Kidney (tissue), 14 donors: Measurements from ENCODE around the gene CALD1. TPM values are rescaled to one million over a fixed set of nuclear protein-coding genes. Genes with fewer than 3 reads are reported as not detected.

Source experiments
- DNase-seq, 5 donors: peaks; one replicate each; pipeline ENCODE4 v3.0.0-alpha.2; 2013 to 2020
- FAIRE-seq: peaks from 2 replicates; lab custom pipeline; 2012; peaks lifted over from hg19 to GRCh38; lab: Jason Lieb, UNC
- H3K27ac ChIP-seq, 2 donors: one replicate each; pipeline ENCODE4 v1.7.0; 2013; ENCODE audit warnings: low read depth in 2 of 2, low read length in 2 of 2, inconsistent platforms in 1 of 2
- H3K27me3 ChIP-seq: one replicate; pipeline ENCODE4 v1.7.1; 2013; ENCODE audit warnings: low read length, inconsistent platforms; ENCODE audit not compliant: control insufficient read depth, insufficient read depth
- H3K36me3 ChIP-seq, 3 donors: one replicate each; pipeline versions ENCODE4 v1.7.0 to v1.7.1; 2013; ENCODE audit warnings: low read length in 3 of 3, control low read depth in 1 of 3, inconsistent platforms in 1 of 3; ENCODE audit not compliant: insufficient read depth in 3 of 3, control insufficient read depth in 2 of 3
- H3K4me1 ChIP-seq, 3 donors: one replicate each; pipeline versions ENCODE4 v1.7.0 to v1.7.1; 2013; ENCODE audit warnings: low read length in 3 of 3, inconsistent platforms in 1 of 3, low read depth in 1 of 3; ENCODE audit not compliant: control insufficient read depth in 2 of 3, insufficient read depth in 2 of 3
- H3K4me3 ChIP-seq, 3 donors: one replicate each; pipeline versions ENCODE4 v1.7.0 to v1.8.1; 2013; ENCODE audit warnings: low read length in 3 of 3, control low read depth in 1 of 3, inconsistent platforms in 1 of 3
- H3K9ac ChIP-seq, 3 donors: one replicate each; pipeline versions ENCODE4 v1.7.0 to v1.7.1; 2013; ENCODE audit warnings: low read length in 3 of 3, control low read depth in 1 of 3, inconsistent platforms in 1 of 3
- H3K9me3 ChIP-seq, 3 donors: one replicate each; pipeline versions ENCODE4 v1.7.0 to v1.7.1; 2013; ENCODE audit warnings: low read length in 3 of 3, control low read depth in 1 of 3, inconsistent platforms in 1 of 3; ENCODE audit not compliant: control insufficient read depth in 2 of 3, insufficient read depth in 1 of 3
- CTCF ChIP-seq: IDR thresholded peaks from 3 replicates; pipeline ENCODE4 v1.5.1; 2012; ENCODE audit warnings: mild to moderate bottlenecking, moderate library complexity, borderline replicate concordance; ENCODE audit not compliant: insufficient read depth; ENCODE audit errors: extremely low read depth
- intact Hi-C: fragments of 100-400 bp; cut with DNase I; formaldehyde crosslinking; loops from one replicate; pipeline ENCODE4 v1.11.1; 2022
- polyA plus RNA-seq: library from polyadenylated mRNA; stranded (reverse); fragments of 350-450 nt; fragmentation: Illumina TruSeq; extraction: RNeasy Lipid Tissue Mini Kit (QIAGEN cat#74804); gene quantifications from one replicate; pipeline ENCODE4 v1.2.3, GENCODE V29; 2014; ENCODE audit warnings: low read depth, low replicate concordance; ENCODE audit not compliant: insufficient read depth
- total RNA-seq: library from RNA; stranded (reverse); fragmentation: NEBNext Ultra II Directional; extraction: Animal tissue kit (Norgen Biotek cat#: 25700); gene quantifications from one replicate; pipeline ENCODE4 v1.2.1, GENCODE V29; 2021
- donor health status: control.
- donor health status: control.
- donor health status: control.
- donor health status: control.
- donor health status: control.
- donor health status: DM: yes; HTN: yes; CAD: no.
- donor health status: Normal renal cell carcinoma (clear cell type).

Gene CALD1
- total and polyA plus RNA-seq, 2 donors from 2014 or later: 72.7 to 218 TPM

GRCh38 chr7:134780166-134780828 lies 863 bp downstream of the CALD1 start:
- H3K36me3 ChIP-seq: no peaks in the 10 kb centered on the region
- peak overlapping the region; percentile 64 to 83 (median 66) for H3K9ac ChIP-seq
- H3K27me3 ChIP-seq: no peaks in the 10 kb centered on the region
- peak overlapping the region; percentile 3 to 89 for H3K27ac ChIP-seq
- peak in 2 of 5 donors; percentile 19 to 21 for DNase-seq
- H3K9me3 ChIP-seq: no peaks in the 10 kb centered on the region
- no peak for FAIRE-seq
- intact Hi-C loops: no loop called here
- H3K4me1 ChIP-seq: peaks cover 0 to 12% (median 0%) of the 10 kb centered on the region in 3 donors
- no peak for TF ChIP-seq CTCF
- peak overlapping the region; percentile 62 to 85 (median 76) for H3K4me3 ChIP-seq

DNA sequence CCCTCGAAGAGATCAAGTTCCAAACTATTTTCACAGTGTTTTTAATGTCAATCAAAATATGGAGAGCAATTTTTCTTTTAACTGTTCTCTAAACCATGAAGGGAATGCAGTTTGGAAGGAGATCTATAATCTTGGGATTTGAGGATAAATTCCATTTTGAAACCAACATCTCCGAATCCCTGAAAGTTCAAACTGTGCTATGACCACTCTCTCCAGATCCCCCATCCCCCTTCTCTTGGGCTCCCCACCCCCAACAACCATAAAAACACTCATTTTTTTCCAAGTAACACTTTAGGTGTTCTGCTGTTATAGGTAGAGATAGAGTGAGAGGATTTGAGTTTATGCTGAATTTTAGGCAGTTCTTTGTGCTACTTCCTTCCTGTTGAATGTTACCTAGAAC lies 1.7 kb downstream of the CALD1 start:
- Histone ChIP-seq H3K4me1 (peaks cover 0 to 12% (median 0%) of the 10 kb centered on the region in 3 donors), H3K9me3 (no peaks in the 10 kb centered on the region), H3K27me3 (no peaks in the 10 kb centered on the region), H3K27ac (peak overlapping the region; percentile 29 to 89), H3K4me3 (peak overlapping the region; percentile 62 to 85 (median 76)), H3K36me3 (no peaks in the 10 kb centered on the region), H3K9ac (peak overlapping the region; percentile 8 to 66 (median 64))
- FAIRE-seq (no peak), DNase-seq (peak in 1 of 5 donors; percentile 16)
- no peak for TF ChIP-seq CTCF
- intact Hi-C loops: no loop called here

- Histone ChIP-seq H3K36me3 (no peaks in the 10 kb centered on the region), H3K9ac (no peak overlapping the region), H3K4me3 (peak overlapping the region in 2 of 3 donors; percentile 76 to 85), H3K27me3 (no peaks in the 10 kb centered on the region), H3K27ac (peak overlapping the region in 1 of 2 donors; percentile 89), H3K9me3 (no peaks in the 10 kb centered on the region), H3K4me1 (peaks cover 0 to 12% (median 0%) of the 10 kb centered on the region in 3 donors)
- FAIRE-seq (no peak), DNase-seq (no peak)
- intact Hi-C loops: no loop called here
- no peak for TF ChIP-seq CTCF
Measured at GRCh38 chr7:134782121-134782623, 2.7 kb downstream of the CALD1 start.
